SU-DHL-6 (cell line): ENCODE data around the gene ADCY5.

ENCODE experiments used
- H2AFZ ChIP-seq: fragments of 200-600 bp; sonication (generic); 2 replicates; pipeline ENCODE4 v1.6.1; 2014; ENCODE audit warnings: low read depth, mild to moderate bottlenecking, moderate library complexity, mixed read lengths, antibody characterized with exemption, low read length; ENCODE audit not compliant: severe bottlenecking
- H3F3A ChIP-seq: fragments of 200-600 bp; shearing (Covaris generic); 2 replicates; pipeline ENCODE4 v1.6.0; 2016; ENCODE audit warnings: antibody characterized with exemption, mild to moderate bottlenecking; ENCODE audit not compliant: insufficient read depth
- H3K27ac ChIP-seq: fragments of 200-600 bp; sonication (generic); 2 replicates; pipeline ENCODE4 v1.5.1; 2016; ENCODE audit warnings: low read depth, mild to moderate bottlenecking, low read length, moderate library complexity, mixed read lengths
- H3K27me3 ChIP-seq: fragments of 200-600 bp; sonication (generic), shearing (Covaris generic); 2 replicates; pipeline ENCODE4 v1.6.0; 2014; ENCODE audit warnings: mild to moderate bottlenecking, low read length
- H3K36me3 ChIP-seq: fragments of 200-600 bp; sonication (generic); 2 replicates; pipeline ENCODE4 v1.6.1; 2014; ENCODE audit warnings: mild to moderate bottlenecking, low read length, mixed read lengths
- H3K4me2 ChIP-seq: fragments of 300-600, 200-600 bp; shearing (Covaris generic), sonication (generic); 2 replicates; pipeline ENCODE4 v1.6.0; 2014; ENCODE audit warnings: low read length, low read depth, mild to moderate bottlenecking; ENCODE audit not compliant: poor library complexity, severe bottlenecking
- H3K4me3 ChIP-seq: fragments of 200-600 bp; sonication (generic); 2 replicates; pipeline ENCODE4 v1.5.1; 2014; ENCODE audit warnings: antibody characterized with exemption, low read length, mild to moderate bottlenecking, mixed read lengths; ENCODE audit not compliant: insufficient read depth, poor library complexity, severe bottlenecking
- H3K79me2 ChIP-seq: fragments of 200-600 bp; sonication (generic); 2 replicates; pipeline ENCODE4 v1.6.1; 2014; ENCODE audit warnings: mild to moderate bottlenecking, low read length, moderate library complexity; ENCODE audit not compliant: insufficient read depth
- H3K9ac ChIP-seq: fragments of 200-600 bp; sonication (generic); 2 replicates; pipeline ENCODE4 v1.7.0; 2014; ENCODE audit warnings: mild to moderate bottlenecking, low read length
- H3K9me2 ChIP-seq: fragments of 200-600 bp; sonication (generic); replicated peaks from 2 replicates; pipeline ENCODE4 v1.6.1; 2014; ENCODE audit warnings: low read length; ENCODE audit not compliant: insufficient read depth
- H3K9me3 ChIP-seq: fragments of 200-600 bp; sonication (generic); 2 replicates; pipeline ENCODE4 v1.6.1; 2014; ENCODE audit warnings: low read length, mixed read lengths; ENCODE audit not compliant: insufficient read depth
- H4K20me1 ChIP-seq: fragments of 200-600 bp; sonication (generic); 2 replicates; pipeline ENCODE4 v1.6.1; 2014; ENCODE audit warnings: low read depth, mild to moderate bottlenecking, antibody characterized with exemption, low read length, moderate library complexity, mixed read lengths
- EZH2phosphoT487 ChIP-seq: fragments of 200-600 bp; sonication (generic), shearing (Covaris generic); conservative IDR thresholded peaks from 2 replicates; pipeline ENCODE4 v1.6.1; 2018; ENCODE audit warnings: mild to moderate bottlenecking, antibody characterized with exemption, low read length, moderate library complexity, mixed read lengths
- TF ChIP-seq, protein P1 (sequence below): fragments of 200-600 bp; sonication (generic); IDR thresholded peaks from one replicate; pipeline ENCODE4 v1.5.1; 2017; ENCODE audit warnings: antibody characterized with exemption, mild to moderate bottlenecking, low read length, moderate library complexity; ENCODE audit not compliant: insufficient read depth, poor library complexity, severe bottlenecking

The ADCY5 gene

DNA sequence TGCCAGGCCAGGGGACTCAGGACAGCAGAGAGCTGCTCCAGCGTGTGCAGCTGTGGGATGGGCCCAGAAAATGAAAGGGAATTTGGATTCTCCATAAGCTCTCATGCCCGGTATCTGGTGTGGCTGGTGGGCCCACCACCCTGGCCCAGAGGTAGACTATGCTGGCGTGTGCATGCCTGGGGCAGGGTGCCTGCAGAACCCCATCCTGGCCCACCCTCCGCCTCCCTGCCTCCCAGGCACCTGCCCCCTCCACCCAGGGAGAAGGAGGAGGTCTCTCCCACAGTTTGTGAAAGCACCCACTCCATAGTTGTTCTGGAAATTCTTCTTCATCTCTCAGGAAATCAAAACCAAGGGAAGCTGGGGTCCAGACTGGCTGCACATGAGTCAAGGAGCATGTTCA lies 112.9 kb downstream of the ADCY5 start:
- Histone ChIP-seq H3K79me2 (no peaks in the 10 kb centered on the region), H3K9me3 (no peaks in the 10 kb centered on the region), H3K27ac (no peak overlapping the region), H2AFZ (no peak overlapping the region), H3K4me3 (no peak overlapping the region), H4K20me1 (no peaks in the 10 kb centered on the region), H3K9ac (no peak overlapping the region), H3K4me2 (no peak overlapping the region), H3K9me2 (no peaks in the 10 kb centered on the region), H3K36me3 (no peaks in the 10 kb centered on the region), H3F3A (no peaks in the 10 kb centered on the region), H3K27me3 (no peaks in the 10 kb centered on the region)
- TF ChIP-seq, protein P1, sequence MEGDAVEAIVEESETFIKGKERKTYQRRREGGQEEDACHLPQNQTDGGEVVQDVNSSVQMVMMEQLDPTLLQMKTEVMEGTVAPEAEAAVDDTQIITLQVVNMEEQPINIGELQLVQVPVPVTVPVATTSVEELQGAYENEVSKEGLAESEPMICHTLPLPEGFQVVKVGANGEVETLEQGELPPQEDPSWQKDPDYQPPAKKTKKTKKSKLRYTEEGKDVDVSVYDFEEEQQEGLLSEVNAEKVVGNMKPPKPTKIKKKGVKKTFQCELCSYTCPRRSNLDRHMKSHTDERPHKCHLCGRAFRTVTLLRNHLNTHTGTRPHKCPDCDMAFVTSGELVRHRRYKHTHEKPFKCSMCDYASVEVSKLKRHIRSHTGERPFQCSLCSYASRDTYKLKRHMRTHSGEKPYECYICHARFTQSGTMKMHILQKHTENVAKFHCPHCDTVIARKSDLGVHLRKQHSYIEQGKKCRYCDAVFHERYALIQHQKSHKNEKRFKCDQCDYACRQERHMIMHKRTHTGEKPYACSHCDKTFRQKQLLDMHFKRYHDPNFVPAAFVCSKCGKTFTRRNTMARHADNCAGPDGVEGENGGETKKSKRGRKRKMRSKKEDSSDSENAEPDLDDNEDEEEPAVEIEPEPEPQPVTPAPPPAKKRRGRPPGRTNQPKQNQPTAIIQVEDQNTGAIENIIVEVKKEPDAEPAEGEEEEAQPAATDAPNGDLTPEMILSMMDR: no peak
- no peak for TF ChIP-seq EZH2phosphoT487

DNA sequence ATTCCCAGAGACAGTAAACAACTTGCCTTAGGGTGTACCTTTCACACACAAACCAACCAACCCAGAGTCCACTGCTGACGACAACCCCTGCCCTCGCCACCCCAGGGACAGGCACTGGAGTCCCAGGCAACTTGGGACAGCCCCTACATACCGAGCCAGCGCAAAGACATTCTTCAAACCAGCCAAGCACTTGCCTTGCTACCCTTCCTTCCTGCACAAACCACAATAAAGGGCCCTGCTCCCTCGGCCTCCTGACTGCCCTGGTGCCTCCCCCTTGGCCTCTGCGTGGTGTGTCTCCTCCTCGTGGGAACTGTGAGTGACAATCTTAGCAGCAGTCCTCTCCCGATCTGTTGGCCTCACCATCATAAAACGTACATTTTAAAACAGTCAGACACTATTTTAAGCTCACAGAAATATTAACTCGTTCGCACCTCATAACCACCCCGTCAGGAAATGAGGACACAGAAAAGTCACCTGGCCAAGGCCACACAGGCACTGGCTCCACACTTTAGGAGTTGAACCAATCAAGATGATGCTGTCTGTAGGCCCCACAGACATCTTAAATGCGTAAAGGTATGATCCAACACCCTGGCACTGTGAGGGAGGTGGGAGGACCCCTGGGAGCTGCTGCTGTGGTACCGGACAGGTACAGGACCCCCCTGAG lies 113.8 kb downstream of the ADCY5 start:
- no peak overlapping the region for H3K4me2 ChIP-seq
- H3K9me3 ChIP-seq: no peaks in the 10 kb centered on the region
- no peaks in the 10 kb centered on the region for H3K27me3 ChIP-seq
- no peaks in the 10 kb centered on the region for H3K36me3 ChIP-seq
- no peak overlapping the region for H3K4me3 ChIP-seq
- H3K79me2 ChIP-seq: no peaks in the 10 kb centered on the region
- no peak for TF ChIP-seq EZH2phosphoT487
- TF ChIP-seq, protein P1: no peak
- H3K9ac ChIP-seq: no peak overlapping the region
- no peaks in the 10 kb centered on the region for H3K9me2 ChIP-seq
- no peak overlapping the region for H2AFZ ChIP-seq
- H3F3A ChIP-seq: no peaks in the 10 kb centered on the region
- H4K20me1 ChIP-seq: no peaks in the 10 kb centered on the region
- no peak overlapping the region for H3K27ac ChIP-seq

DNA sequence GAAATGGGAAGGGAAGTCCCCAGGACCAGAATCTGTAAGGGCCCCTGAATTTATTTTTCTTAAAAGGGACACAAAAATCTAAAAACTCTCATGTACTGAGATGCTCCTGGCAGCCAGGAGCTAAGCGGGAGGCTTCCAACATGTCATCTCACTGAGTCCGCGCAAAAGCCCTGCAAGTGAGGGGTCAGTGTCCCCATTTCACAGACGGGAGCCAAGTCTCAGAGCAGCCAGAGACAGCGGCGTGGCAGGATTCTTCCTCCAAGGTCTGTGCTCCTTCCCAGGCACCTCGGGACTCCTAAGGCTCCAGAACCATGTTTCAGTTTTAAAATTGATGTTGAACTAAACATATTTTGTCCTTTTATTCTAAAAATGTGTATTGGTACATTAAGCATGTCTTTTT lies 114.8 kb downstream of the ADCY5 start:
- Histone ChIP-seq H3K4me2 (no peak overlapping the region), H3K36me3 (no peaks in the 10 kb centered on the region), H3F3A (no peaks in the 10 kb centered on the region), H3K27ac (no peak overlapping the region), H3K9me2 (no peaks in the 10 kb centered on the region), H3K27me3 (no peaks in the 10 kb centered on the region), H3K79me2 (no peaks in the 10 kb centered on the region), H3K9ac (no peak overlapping the region), H3K4me3 (no peak overlapping the region), H4K20me1 (no peaks in the 10 kb centered on the region), H2AFZ (no peak overlapping the region), H3K9me3 (no peaks in the 10 kb centered on the region)
- TF ChIP-seq, protein P1: no peak
- TF ChIP-seq EZH2phosphoT487: no peak
